Upper lobe of right lung (tissue), 1 donor: ENCODE results near the gene KIAA1755. TPM values are rescaled to one million over a fixed set of nuclear protein-coding genes. Genes with fewer than 3 reads are reported as not detected.

Experiments used
- ATAC-seq: fragments of 200-7000 bp; cut with Tn5 transposase; one replicate; pipeline ENCODE4 v1.9.1; 2020; ENCODE audit warnings: mild to moderate bottlenecking, moderate library complexity
- DNase-seq: peaks from one replicate; pipeline ENCODE4 v3.0.0-alpha.2; 2020
- H3K27ac ChIP-seq: fragments of 200-600 bp; one replicate; pipeline ENCODE4 v1.8.0; 2022
- H3K27me3 ChIP-seq: fragments of 200-600 bp; one replicate; pipeline ENCODE4 v1.8.0; 2022; ENCODE audit warnings: mild to moderate bottlenecking
- H3K36me3 ChIP-seq: fragments of 200-600 bp; one replicate; pipeline ENCODE4 v1.8.0; 2022
- H3K4me1 ChIP-seq: fragments of 200-600 bp; one replicate; pipeline ENCODE4 v1.8.0; 2022
- H3K4me3 ChIP-seq: fragments of 200-600 bp; one replicate; pipeline ENCODE4 v1.8.0; 2022; ENCODE audit warnings: mild to moderate bottlenecking
- H3K9me3 ChIP-seq: fragments of 200-600 bp; one replicate; pipeline ENCODE4 v1.8.0; 2022
- CTCF ChIP-seq: fragments of 200-600 bp; IDR thresholded peaks from one replicate; pipeline ENCODE4 v1.8.0; 2022; ENCODE audit warnings: antibody characterized with exemption
- intact Hi-C: fragments of 100-400 bp; cut with DNase I; formaldehyde crosslinking; loops from one replicate; pipeline ENCODE4 v1.11.0; 2022
- total RNA-seq: library from RNA; stranded (reverse); fragmentation: NEBNext Ultra II Directional; extraction: Animal tissue kit (Norgen Biotek cat#: 25700); gene quantifications from one replicate; pipeline ENCODE4 v1.2.1, GENCODE V29; 2021
- donor health status: DM: no; HTN: yes; CAD: no; lungs with severe emphysema.

The KIAA1755 gene
- total RNA-seq, 1 donor from 2014 or later, result 2.3 TPM

DNA sequence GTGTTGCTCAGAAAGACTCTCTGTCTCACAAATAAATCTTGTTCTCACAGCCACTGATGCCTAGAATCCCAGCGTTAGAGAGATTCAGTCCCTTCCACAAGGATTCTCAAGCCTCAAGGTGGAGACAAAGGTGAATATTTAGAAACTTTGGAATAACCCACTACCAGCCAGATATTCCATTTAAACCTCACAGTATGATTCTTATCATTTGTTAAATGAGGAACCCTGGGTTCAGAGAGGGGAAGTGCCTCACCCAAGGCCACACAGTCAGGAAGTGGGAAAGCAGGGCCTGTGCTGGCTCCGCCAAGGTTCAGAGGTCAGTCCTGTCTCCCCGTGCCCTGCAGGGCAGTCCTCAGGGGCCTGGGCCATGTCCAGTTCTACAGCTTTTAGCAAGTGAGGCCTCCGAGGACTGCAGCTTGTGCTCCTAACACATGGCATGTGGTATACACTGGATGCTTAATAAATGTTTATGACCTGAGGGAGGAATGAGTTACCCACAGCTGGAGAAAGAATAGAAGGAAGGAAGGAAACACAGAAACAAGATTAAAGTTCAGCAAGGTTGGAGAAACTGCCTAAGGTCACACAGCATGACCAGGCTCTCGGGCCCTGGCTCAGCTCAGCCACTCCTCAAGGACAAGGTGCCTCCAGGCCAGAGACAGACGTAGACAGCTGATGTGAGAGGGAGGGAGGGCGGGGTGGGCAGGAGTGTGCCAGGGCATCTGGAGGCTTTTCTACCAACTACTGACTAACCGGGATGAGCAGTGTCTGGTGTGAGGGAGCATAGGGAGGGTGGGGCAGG is 91.5 kb downstream of the KIAA1755 start:
- H3K36me3 ChIP-seq, result no peaks in the 10 kb centered on the region
- intact Hi-C loops, result no loop called here
- DNase-seq, result peak; percentile 76
- no peaks in the 10 kb centered on the region for H3K27me3 ChIP-seq
- ATAC-seq, result peak; percentile 60
- H3K9me3 ChIP-seq, result no peaks in the 10 kb centered on the region
- peaks cover 42% of the 10 kb centered on the region for H3K4me1 ChIP-seq
- H3K4me3 ChIP-seq, result no peak overlapping the region
- peak overlapping the region; percentile 78 for H3K27ac ChIP-seq
- TF ChIP-seq CTCF, result no peak

DNA sequence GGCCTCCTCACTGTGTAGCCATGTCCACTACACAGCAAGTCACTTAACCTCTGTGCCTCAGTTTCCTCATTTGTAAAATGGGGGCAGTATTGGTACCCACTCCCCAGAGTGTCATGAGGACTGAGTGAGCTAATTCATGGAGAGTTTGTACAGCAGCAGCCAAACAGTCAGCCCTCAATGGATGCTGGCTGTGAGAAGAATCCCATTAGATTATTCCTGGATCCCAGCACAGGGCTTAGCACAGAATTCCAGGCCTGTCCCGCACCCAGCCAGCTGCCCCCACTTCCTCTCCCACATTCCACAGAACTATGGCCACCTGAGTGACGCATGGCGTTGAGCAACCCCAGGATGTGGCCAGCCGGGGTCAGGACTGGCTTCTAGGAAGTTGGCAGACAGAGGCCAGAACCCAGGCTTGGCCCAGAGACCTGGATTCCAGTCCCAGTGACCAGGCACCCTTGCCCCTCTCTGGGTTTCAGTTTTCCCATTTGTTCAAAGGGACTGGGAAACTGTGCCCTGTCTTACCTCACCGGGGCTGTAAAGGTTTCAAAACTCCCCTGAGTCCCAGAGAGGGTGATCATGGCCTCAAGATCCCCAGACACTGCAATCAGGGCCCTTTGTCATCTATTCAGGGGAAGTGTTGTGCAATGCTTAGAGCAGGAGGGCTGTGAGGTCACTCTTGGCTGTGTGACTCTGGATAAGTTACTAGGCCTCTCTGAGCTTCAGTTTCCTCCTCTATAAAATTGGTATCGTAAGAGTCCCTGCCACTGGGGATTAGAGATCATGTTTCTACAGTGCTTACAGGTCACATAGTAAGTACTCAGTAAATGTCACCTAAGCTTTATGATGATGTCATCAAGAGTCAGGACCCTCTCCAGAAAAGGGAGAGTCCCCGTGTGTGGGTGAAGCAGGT is 92.4 kb downstream of the KIAA1755 start:
- no peak for TF ChIP-seq CTCF
- Histone ChIP-seq H3K9me3 (no peaks in the 10 kb centered on the region), H3K27me3 (no peaks in the 10 kb centered on the region), H3K4me1 (peaks cover 39% of the 10 kb centered on the region), H3K36me3 (no peaks in the 10 kb centered on the region), H3K27ac (peak overlapping the region; percentile 78), H3K4me3 (no peak overlapping the region)
- ATAC-seq (peak; percentile 53), DNase-seq (peak; percentile 86)
- intact Hi-C loops, result no loop called here

DNA sequence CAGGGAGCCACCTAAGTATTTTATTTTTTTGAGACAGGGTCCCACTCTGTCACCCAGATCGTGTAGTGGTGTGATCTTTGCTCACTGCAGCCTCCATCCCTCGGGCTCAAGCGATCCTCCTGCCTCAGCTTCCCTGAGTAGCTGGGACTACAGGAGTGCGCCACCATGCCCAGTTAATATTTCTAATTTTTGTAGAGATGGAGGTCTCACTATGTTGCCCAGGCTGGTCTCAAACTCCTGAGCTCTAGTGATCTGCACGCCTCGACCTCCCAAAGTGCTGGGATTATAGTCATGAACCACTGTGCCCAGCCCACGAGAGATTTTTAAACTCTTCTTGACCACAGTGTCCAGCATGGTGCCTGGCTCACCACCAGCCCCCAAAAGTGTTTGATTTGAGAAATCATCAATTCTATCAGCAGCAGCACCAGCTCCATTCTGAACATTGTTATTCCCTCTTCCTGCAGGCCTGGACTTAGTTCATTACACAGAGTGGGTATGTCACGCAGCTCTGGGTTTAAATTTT is 93.1 kb downstream of the KIAA1755 start:
- no peak for TF ChIP-seq CTCF
- Histone ChIP-seq H3K4me1 (peaks cover 44% of the 10 kb centered on the region), H3K36me3 (no peaks in the 10 kb centered on the region), H3K4me3 (no peak overlapping the region), H3K27ac (peak overlapping the region; percentile 78), H3K27me3 (no peaks in the 10 kb centered on the region), H3K9me3 (no peaks in the 10 kb centered on the region)
- DNase-seq, result peak; percentile 17
- intact Hi-C loops, result no loop called here
- ATAC-seq, result no peak

- peak; percentile 58 for DNase-seq
- H3K4me3 ChIP-seq, result no peak overlapping the region
- ATAC-seq, result no peak
- no peak overlapping the region for H3K27ac ChIP-seq
- peaks cover 50% of the 10 kb centered on the region for H3K4me1 ChIP-seq
- intact Hi-C loops, result no loop called here
- no peaks in the 10 kb centered on the region for H3K27me3 ChIP-seq
- no peaks in the 10 kb centered on the region for H3K9me3 ChIP-seq
- no peak for TF ChIP-seq CTCF
- no peaks in the 10 kb centered on the region for H3K36me3 ChIP-seq
Observed at GRCh38 chr20:38166703-38167233, 93.8 kb downstream of the KIAA1755 start.

DNA sequence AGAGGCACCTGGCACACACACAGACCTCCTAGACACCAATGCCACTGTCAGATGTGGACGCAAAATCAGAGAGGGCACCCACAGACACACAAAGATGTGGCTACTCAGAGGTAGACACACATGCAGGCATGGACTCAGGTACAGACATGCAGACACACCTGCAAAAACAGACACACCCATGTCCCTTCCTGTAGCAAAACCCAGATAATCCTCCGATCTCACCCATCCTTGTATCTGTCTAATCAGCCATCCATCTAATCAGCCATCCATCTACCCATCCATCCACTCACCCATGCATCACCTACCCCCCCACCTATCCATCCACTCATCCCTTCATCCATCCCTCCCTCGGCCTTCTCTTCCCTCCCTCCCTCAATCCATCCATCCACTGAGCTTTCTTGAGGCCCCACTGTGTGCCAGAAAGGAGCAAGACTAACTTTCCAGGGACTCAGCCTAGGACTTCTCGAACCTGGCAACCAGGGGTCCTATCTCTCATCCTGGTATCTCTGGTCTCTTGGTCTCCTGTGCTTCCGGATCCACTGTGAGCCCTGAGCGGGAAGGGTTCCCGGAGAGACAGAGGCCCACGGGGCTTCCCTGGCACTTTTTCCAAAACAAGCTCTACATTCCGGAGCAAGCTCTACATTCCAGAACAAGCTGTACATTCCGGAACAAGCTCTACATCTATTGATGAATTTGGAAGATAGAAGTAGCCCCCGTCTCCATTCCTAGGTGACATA is 94.4 kb downstream of the KIAA1755 start:
- H3K4me3 ChIP-seq, result peak overlapping the region; percentile 63
- no peak for TF ChIP-seq CTCF
- no peaks in the 10 kb centered on the region for H3K9me3 ChIP-seq
- H3K36me3 ChIP-seq, result no peaks in the 10 kb centered on the region
- H3K27ac ChIP-seq, result no peak overlapping the region
- H3K27me3 ChIP-seq, result no peaks in the 10 kb centered on the region
- peaks cover 55% of the 10 kb centered on the region for H3K4me1 ChIP-seq
- intact Hi-C loops, result no loop called here
- peak; percentile 38 for DNase-seq
- ATAC-seq, result no peak
